HEK293 (cell line): ENCODE measurements around the gene LRRC75A.

ENCODE experiments used
- CTCF ChIA-PET: fragments of 350-600 bp; formaldehyde crosslinking; extraction: SDS; loops from one replicate; lab custom pipeline; 2021; ENCODE audit warnings: antibody characterized with exemption; lab: Yijun Ruan, JAX
- POLR2A ChIA-PET: fragments of 300-600 bp; formaldehyde crosslinking; extraction: SDS; loops from one replicate; lab custom pipeline; 2020; ENCODE audit warnings: antibody characterized with exemption, inconsistent platforms; lab: Yijun Ruan, JAX
- H3K27ac ChIP-seq: fragments of 200-500 bp; sonication (Bioruptor generic); 2 replicates; pipeline ENCODE4 v1.5.1; 2014; ENCODE audit warnings: low read depth, low read length, control low read depth, inconsistent platforms; ENCODE audit errors: extremely low read depth
- H3K36me3 ChIP-seq, 2 experiments: fragments of 200-500 bp in 1 of 2; sonication (Bioruptor generic) in 1 of 2; 1 replicate in 1 of 2; 2 replicates in 1 of 2; pipeline ENCODE4 v1.5.1; 2014 to 2017; ENCODE audit warnings: inconsistent platforms in 2 of 2, low read length in 2 of 2; ENCODE audit not compliant: control insufficient read depth in 2 of 2, insufficient read depth in 1 of 2
- H3K4me1 ChIP-seq: fragments of 200-500 bp; sonication (Bioruptor generic); 2 replicates; pipeline ENCODE4 v1.5.1; 2014; ENCODE audit warnings: mild to moderate bottlenecking, low read length, inconsistent platforms; ENCODE audit not compliant: control insufficient read depth, insufficient read depth
- H3K4me3 ChIP-seq: 2 replicates; pipeline ENCODE4 v1.5.1; 2011; ENCODE audit warnings: low read depth, mild to moderate bottlenecking, control low read depth, low read length, moderate library complexity
- H3K9me3 ChIP-seq: fragments of 200-500 bp; sonication (Bioruptor generic); 2 replicates; pipeline ENCODE4 v1.5.1; 2014; ENCODE audit warnings: low read depth, low read length, inconsistent platforms; ENCODE audit not compliant: control insufficient read depth, insufficient read depth
- GLI2 ChIP-seq: fragments of 450-650 bp; formaldehyde crosslinking; IDR thresholded peaks from 2 replicates; pipeline ENCODE4; 2017; ENCODE audit warnings: missing biosample characterization, missing genetic modification characterization, low read depth, borderline replicate concordance
- MEIS1 ChIP-seq: sonication (generic); formaldehyde crosslinking; IDR thresholded peaks from 2 replicates; pipeline ENCODE4 v1.8.1; 2022; ENCODE audit warnings: missing genetic modification reagents, mild to moderate bottlenecking, borderline replicate concordance
- OSR2 ChIP-seq: fragments of 450-650 bp; formaldehyde crosslinking; IDR thresholded peaks from 2 replicates; pipeline ENCODE4 v1.5.1; 2016; ENCODE audit warnings: missing biosample characterization, missing genetic modification characterization
- PRDM1 ChIP-seq: fragments of 450-650 bp; formaldehyde crosslinking; IDR thresholded peaks from 2 replicates; pipeline ENCODE4; 2016; ENCODE audit warnings: missing biosample characterization, missing genetic modification characterization
- YY1 ChIP-seq: fragments of 450-650 bp; formaldehyde crosslinking; IDR thresholded peaks from 2 replicates; pipeline ENCODE4 v1.5.1; 2018; ENCODE audit warnings: missing biosample characterization, missing genetic modification characterization
- ZBTB10 ChIP-seq: fragments of 450-650 bp; formaldehyde crosslinking; IDR thresholded peaks from 2 replicates; pipeline ENCODE4 v1.5.1; 2016; ENCODE audit warnings: missing biosample characterization, missing genetic modification characterization
- ZFHX2 ChIP-seq: fragments of 450-650 bp; formaldehyde crosslinking; conservative IDR thresholded peaks from 2 replicates; pipeline ENCODE4 v1.5.1; 2016; ENCODE audit warnings: missing biosample characterization, missing genetic modification characterization
- ZNF10 ChIP-seq: fragments of 450-650 bp; formaldehyde crosslinking; IDR thresholded peaks from 2 replicates; pipeline ENCODE4 v1.5.1; 2017; ENCODE audit warnings: missing biosample characterization, missing genetic modification characterization
- ZNF221 ChIP-seq: fragments of 450-650 bp; formaldehyde crosslinking; IDR thresholded peaks from 2 replicates; pipeline ENCODE4 v1.5.1; 2017; ENCODE audit warnings: missing biosample characterization, missing genetic modification characterization, borderline replicate concordance
- ZNF274 ChIP-seq, 2 experiments: fragments of 200-500 bp in 1 of 2; fragments of 450-650 bp in 1 of 2; sonication (Bioruptor generic) in 1 of 2; formaldehyde crosslinking in 1 of 2; IDR thresholded peaks; 2 replicates each; pipeline versions ENCODE4 v1.5.1 to v1.6.1; 2014 to 2016; ENCODE audit warnings: borderline replicate concordance in 1 of 2, inconsistent platforms in 1 of 2, low read length in 1 of 2, missing biosample characterization in 1 of 2, missing genetic modification characterization in 1 of 2
- ZNF341 ChIP-seq: fragments of 450-650 bp; formaldehyde crosslinking; IDR thresholded peaks from 2 replicates; pipeline ENCODE4; 2016; ENCODE audit warnings: low read depth, missing biosample characterization, missing genetic modification characterization
- ZNF544 ChIP-seq: fragments of 450-650 bp; formaldehyde crosslinking; IDR thresholded peaks from 2 replicates; pipeline ENCODE4 v1.5.0; 2017; ENCODE audit warnings: missing biosample characterization, missing genetic modification characterization
- ZNF596 ChIP-seq: fragments of 450-650 bp; IDR thresholded peaks from 2 replicates; pipeline ENCODE4 v1.5.0; 2018; ENCODE audit warnings: missing biosample characterization, mild to moderate bottlenecking, missing genetic modification characterization, moderate library complexity
- ZNF660 ChIP-seq: fragments of 450-650 bp; IDR thresholded peaks from 2 replicates; pipeline ENCODE4 v1.5.1; 2018; ENCODE audit warnings: missing biosample characterization, mild to moderate bottlenecking, missing genetic modification characterization
- ZNF707 ChIP-seq: fragments of 450-650 bp; formaldehyde crosslinking; IDR thresholded peaks from 2 replicates; pipeline ENCODE4 v1.5.1; 2016; ENCODE audit warnings: missing biosample characterization, missing genetic modification characterization
- ZNF747 ChIP-seq: fragments of 450-650 bp; formaldehyde crosslinking; IDR thresholded peaks from 2 replicates; pipeline ENCODE4 v1.5.1; 2016; ENCODE audit warnings: missing biosample characterization, missing genetic modification characterization
- ZNF791 ChIP-seq: fragments of 450-650 bp; formaldehyde crosslinking; IDR thresholded peaks from 2 replicates; pipeline ENCODE4 v1.5.1; 2016; ENCODE audit warnings: missing biosample characterization, missing genetic modification characterization
- ZNF830 ChIP-seq: fragments of 450-650 bp; IDR thresholded peaks from 2 replicates; pipeline ENCODE4 v1.5.0; 2018; ENCODE audit warnings: missing biosample characterization, missing genetic modification characterization, low read depth, mild to moderate bottlenecking, moderate library complexity
- ZNF843 ChIP-seq: fragments of 450-650 bp; formaldehyde crosslinking; IDR thresholded peaks from 2 replicates; pipeline ENCODE4 v1.5.1; 2016; ENCODE audit warnings: missing biosample characterization, missing genetic modification characterization
- TF ChIP-seq, protein P1 (sequence below): fragments of 450-650 bp; formaldehyde crosslinking; IDR thresholded peaks from 2 replicates; pipeline ENCODE4 v1.5.1; 2016; ENCODE audit warnings: missing biosample characterization, missing genetic modification characterization, low read depth
- TF ChIP-seq, protein P2 (sequence below): fragments of 450-650 bp; formaldehyde crosslinking; IDR thresholded peaks from 2 replicates; pipeline ENCODE4 v1.5.1; 2016; ENCODE audit warnings: missing biosample characterization, missing genetic modification characterization
- TF ChIP-seq, protein P3 (sequence below): fragments of 450-650 bp; formaldehyde crosslinking; IDR thresholded peaks from 2 replicates; pipeline ENCODE4 v1.5.1; 2016; ENCODE audit warnings: missing biosample characterization, missing genetic modification characterization, low read depth
- TF ChIP-seq, protein P4 (sequence below): fragments of 450-650 bp; formaldehyde crosslinking; IDR thresholded peaks from 2 replicates; pipeline ENCODE4 v1.5.1; 2016; ENCODE audit warnings: missing biosample characterization, missing genetic modification characterization

Gene LRRC75A

DNA sequence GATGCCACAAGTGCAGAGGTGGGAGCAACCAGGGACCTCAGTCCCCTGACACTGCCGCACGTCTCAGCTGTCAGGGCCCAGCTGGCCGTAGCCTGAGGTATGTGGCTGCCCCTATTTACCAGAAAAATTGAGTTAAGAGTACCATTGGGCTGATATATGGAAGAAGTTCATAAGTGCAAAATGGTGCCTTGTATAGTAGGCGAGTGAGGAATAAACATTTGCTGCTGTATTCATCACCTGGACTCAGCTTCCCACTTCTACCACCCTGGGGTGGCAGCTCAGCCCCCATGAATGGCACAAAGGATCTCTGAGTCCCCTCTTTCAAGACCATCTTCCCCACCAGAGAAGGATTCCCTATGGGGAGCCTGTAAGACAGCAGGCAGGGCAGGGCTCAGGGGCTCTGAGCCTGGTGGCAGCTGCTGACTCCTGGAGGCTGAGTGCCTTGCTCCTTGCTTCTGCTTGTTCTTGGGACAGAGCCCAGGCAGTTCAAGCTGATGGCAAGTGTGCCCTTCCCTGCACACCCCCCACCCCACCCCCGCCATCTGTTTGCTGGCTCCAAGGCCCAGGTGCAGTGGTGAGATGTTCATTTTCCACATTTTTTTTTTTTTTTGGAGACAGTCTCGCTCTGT, 47.6 kb downstream of the LRRC75A start:
- H3K9me3 ChIP-seq: no peaks in the 10 kb centered on the region
- H3K27ac ChIP-seq: no peak overlapping the region; the same call in 1 of the 2 replicates
- TF ChIP-seq, protein P1, sequence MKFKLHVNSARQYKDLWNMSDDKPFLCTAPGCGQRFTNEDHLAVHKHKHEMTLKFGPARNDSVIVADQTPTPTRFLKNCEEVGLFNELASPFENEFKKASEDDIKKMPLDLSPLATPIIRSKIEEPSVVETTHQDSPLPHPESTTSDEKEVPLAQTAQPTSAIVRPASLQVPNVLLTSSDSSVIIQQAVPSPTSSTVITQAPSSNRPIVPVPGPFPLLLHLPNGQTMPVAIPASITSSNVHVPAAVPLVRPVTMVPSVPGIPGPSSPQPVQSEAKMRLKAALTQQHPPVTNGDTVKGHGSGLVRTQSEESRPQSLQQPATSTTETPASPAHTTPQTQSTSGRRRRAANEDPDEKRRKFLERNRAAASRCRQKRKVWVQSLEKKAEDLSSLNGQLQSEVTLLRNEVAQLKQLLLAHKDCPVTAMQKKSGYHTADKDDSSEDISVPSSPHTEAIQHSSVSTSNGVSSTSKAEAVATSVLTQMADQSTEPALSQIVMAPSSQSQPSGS (tag by site-specific recombination): no peak
- TF ChIP-seq ZNF274 (IDR thresholded peaks at IDR 0.05; ENCODE audit: low read length): no peak
- TF ChIP-seq ZNF274 (tag by site-specific recombination; IDR thresholded peaks at IDR 0.05; ENCODE audit: borderline replicate concordance): no peak
- TF ChIP-seq, protein P2, sequence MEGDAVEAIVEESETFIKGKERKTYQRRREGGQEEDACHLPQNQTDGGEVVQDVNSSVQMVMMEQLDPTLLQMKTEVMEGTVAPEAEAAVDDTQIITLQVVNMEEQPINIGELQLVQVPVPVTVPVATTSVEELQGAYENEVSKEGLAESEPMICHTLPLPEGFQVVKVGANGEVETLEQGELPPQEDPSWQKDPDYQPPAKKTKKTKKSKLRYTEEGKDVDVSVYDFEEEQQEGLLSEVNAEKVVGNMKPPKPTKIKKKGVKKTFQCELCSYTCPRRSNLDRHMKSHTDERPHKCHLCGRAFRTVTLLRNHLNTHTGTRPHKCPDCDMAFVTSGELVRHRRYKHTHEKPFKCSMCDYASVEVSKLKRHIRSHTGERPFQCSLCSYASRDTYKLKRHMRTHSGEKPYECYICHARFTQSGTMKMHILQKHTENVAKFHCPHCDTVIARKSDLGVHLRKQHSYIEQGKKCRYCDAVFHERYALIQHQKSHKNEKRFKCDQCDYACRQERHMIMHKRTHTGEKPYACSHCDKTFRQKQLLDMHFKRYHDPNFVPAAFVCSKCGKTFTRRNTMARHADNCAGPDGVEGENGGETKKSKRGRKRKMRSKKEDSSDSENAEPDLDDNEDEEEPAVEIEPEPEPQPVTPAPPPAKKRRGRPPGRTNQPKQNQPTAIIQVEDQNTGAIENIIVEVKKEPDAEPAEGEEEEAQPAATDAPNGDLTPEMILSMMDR (tag by site-specific recombination): no peak
- TF ChIP-seq, protein P3, sequence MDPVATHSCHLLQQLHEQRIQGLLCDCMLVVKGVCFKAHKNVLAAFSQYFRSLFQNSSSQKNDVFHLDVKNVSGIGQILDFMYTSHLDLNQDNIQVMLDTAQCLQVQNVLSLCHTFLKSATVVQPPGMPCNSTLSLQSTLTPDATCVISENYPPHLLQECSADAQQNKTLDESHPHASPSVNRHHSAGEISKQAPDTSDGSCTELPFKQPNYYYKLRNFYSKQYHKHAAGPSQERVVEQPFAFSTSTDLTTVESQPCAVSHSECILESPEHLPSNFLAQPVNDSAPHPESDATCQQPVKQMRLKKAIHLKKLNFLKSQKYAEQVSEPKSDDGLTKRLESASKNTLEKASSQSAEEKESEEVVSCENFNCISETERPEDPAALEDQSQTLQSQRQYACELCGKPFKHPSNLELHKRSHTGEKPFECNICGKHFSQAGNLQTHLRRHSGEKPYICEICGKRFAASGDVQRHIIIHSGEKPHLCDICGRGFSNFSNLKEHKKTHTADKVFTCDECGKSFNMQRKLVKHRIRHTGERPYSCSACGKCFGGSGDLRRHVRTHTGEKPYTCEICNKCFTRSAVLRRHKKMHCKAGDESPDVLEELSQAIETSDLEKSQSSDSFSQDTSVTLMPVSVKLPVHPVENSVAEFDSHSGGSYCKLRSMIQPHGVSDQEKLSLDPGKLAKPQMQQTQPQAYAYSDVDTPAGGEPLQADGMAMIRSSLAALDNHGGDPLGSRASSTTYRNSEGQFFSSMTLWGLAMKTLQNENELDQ: no peak
- TF ChIP-seq ZNF341: peak; percentile 45; the same call in 1 of the 2 replicates
- 0 out of 2 replicates have a peak, but pooled peaks have one; percentile 6 for TF ChIP-seq OSR2 (tag by site-specific recombination)
- no peak for TF ChIP-seq ZNF830 (tag by site-specific recombination)
- H3K36me3 ChIP-seq: peaks cover 34 to 93% of the 10 kb centered on the region in 2 experiments
- H3K4me1 ChIP-seq: no peaks in the 10 kb centered on the region
- ChIA-PET CTCF (interaction anchor here (1.9 to 3.3 kb wide), 2 partner anchors 9 to 77 kb away, joined by 6 to 22 read pairs; no protein-coding TSS in a partner anchor), POLR2A (interaction anchor here (0.7 to 6.0 kb wide), 9 partner anchors 12 to 228 kb away, joined by 3 to 54 read pairs (median 4); partner anchors contain the start of gene UBB)
- no peak overlapping the region for H3K4me3 ChIP-seq

GRCh38 chr17:16443511-16444257, 48.3 kb downstream of the LRRC75A start:
- Histone ChIP-seq H3K27ac (no peak overlapping the region), H3K36me3 (peaks cover 34 to 90% of the 10 kb centered on the region in 2 experiments), H3K4me1 (no peaks in the 10 kb centered on the region), H3K4me3 (no peak overlapping the region), H3K9me3 (no peaks in the 10 kb centered on the region)
- ChIA-PET CTCF (interaction anchor here (0.5 to 3.3 kb wide), 4 partner anchors 9 to 78 kb away, joined by 3 to 22 read pairs (median 6); no protein-coding TSS in a partner anchor), POLR2A (interaction anchor here (0.7 to 6.0 kb wide), 9 partner anchors 12 to 93 kb away, joined by 3 to 54 read pairs (median 4); partner anchors contain the start of gene UBB)
- TF ChIP-seq YY1 (no peak), PRDM1 (tag by site-specific recombination) (no peak), ZBTB10 (tag by site-specific recombination) (no peak), ZNF544 (tag by site-specific recombination) (no peak), ZNF791 (tag by site-specific recombination) (no peak), ZNF747 (tag by site-specific recombination) (no peak), ZNF660 (no peak), ZNF221 (tag by site-specific recombination) (no peak), ZNF707 (tag by site-specific recombination) (no peak), MEIS1 (CRISPR knock-in tag) (no peak), ZNF843 (tag by site-specific recombination) (no peak), ZFHX2 (no peak), GLI2 (tag by site-specific recombination) (no peak), ZNF10 (tag by site-specific recombination) (no peak), ZNF596 (tag by site-specific recombination) (no peak)
- TF ChIP-seq, protein P4, sequence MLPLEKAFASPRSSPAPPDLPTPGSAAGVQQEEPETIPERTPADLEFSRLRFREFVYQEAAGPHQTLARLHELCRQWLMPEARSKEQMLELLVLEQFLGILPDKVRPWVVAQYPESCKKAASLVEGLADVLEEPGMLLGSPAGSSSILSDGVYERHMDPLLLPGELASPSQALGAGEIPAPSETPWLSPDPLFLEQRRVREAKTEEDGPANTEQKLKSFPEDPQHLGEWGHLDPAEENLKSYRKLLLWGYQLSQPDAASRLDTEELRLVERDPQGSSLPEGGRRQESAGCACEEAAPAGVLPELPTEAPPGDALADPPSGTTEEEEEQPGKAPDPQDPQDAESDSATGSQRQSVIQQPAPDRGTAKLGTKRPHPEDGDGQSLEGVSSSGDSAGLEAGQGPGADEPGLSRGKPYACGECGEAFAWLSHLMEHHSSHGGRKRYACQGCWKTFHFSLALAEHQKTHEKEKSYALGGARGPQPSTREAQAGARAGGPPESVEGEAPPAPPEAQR: no peak
